ENCODE results near the gene SNAP91. TPM values are rescaled to one million over a fixed set of nuclear protein-coding genes. Genes with fewer than 3 reads are reported as not detected.
A peak's percentile ranks its signal among the peaks of the same experiment; 100 is the strongest.

The SNAP91 gene
- total RNA-seq, 1 experiment from 2014 or later = 0.95 TPM

DNA sequence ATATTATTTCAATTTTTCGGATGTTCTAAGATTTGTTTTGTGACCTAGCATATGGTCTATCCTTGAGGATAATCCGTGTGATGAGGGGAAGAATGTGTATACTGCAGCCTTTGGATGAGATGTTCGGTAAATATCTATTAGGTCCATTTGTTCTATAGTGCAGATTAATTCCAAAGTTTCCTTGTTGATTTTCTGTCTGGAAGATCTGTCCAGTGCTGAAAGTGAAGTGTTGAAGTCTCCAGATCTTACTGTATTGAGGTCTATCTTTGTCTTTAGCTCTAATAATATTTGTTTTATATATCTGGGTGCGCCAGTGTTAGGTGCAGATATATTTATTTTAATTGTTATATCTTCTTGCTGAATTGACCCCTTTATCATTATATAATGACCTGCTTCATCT is 32.2 kb upstream of the SNAP91 start:
- H3K4me1 ChIP-seq (ENCODE audit: control insufficient read depth, insufficient read depth, low read length) = no peaks in the 10 kb centered on the region
- H3K27me3 ChIP-seq (ENCODE audit: control insufficient read depth, insufficient read depth, low read length) = no peaks in the 10 kb centered on the region
- intact Hi-C loops (cut with micrococcal nuclease; ENCODE audit: unreplicated experiment) (no loop called here), in situ Hi-C loops (cut with HindIII; ENCODE audit: low pct_unique_long_range_greater_than_20kb, low sequenced_read_pairs) (no loop called here)
- ATAC-seq = no peak
- ChIA-PET CTCF (no interaction called here), POLR2A (no interaction called here)
- H3K9me3 ChIP-seq (ENCODE audit: control insufficient read depth, insufficient read depth, low read depth, low read length) = no peaks in the 10 kb centered on the region
- no peaks in the 10 kb centered on the region for H3K36me3 ChIP-seq (ENCODE audit: control insufficient read depth, insufficient read depth, low read length)
- no peak overlapping the region for H3K27ac ChIP-seq (ENCODE audit: low read length)
- no TSS peak for BruUV-seq (replicated peaks)
- no peak for DNase-seq (ENCODE audit: low read depth, low spot score)
- TF ChIP-seq, protein P1, sequence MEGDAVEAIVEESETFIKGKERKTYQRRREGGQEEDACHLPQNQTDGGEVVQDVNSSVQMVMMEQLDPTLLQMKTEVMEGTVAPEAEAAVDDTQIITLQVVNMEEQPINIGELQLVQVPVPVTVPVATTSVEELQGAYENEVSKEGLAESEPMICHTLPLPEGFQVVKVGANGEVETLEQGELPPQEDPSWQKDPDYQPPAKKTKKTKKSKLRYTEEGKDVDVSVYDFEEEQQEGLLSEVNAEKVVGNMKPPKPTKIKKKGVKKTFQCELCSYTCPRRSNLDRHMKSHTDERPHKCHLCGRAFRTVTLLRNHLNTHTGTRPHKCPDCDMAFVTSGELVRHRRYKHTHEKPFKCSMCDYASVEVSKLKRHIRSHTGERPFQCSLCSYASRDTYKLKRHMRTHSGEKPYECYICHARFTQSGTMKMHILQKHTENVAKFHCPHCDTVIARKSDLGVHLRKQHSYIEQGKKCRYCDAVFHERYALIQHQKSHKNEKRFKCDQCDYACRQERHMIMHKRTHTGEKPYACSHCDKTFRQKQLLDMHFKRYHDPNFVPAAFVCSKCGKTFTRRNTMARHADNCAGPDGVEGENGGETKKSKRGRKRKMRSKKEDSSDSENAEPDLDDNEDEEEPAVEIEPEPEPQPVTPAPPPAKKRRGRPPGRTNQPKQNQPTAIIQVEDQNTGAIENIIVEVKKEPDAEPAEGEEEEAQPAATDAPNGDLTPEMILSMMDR (IDR thresholded peaks at IDR 0.05) = no peak
- TF ChIP-seq, protein P2, sequence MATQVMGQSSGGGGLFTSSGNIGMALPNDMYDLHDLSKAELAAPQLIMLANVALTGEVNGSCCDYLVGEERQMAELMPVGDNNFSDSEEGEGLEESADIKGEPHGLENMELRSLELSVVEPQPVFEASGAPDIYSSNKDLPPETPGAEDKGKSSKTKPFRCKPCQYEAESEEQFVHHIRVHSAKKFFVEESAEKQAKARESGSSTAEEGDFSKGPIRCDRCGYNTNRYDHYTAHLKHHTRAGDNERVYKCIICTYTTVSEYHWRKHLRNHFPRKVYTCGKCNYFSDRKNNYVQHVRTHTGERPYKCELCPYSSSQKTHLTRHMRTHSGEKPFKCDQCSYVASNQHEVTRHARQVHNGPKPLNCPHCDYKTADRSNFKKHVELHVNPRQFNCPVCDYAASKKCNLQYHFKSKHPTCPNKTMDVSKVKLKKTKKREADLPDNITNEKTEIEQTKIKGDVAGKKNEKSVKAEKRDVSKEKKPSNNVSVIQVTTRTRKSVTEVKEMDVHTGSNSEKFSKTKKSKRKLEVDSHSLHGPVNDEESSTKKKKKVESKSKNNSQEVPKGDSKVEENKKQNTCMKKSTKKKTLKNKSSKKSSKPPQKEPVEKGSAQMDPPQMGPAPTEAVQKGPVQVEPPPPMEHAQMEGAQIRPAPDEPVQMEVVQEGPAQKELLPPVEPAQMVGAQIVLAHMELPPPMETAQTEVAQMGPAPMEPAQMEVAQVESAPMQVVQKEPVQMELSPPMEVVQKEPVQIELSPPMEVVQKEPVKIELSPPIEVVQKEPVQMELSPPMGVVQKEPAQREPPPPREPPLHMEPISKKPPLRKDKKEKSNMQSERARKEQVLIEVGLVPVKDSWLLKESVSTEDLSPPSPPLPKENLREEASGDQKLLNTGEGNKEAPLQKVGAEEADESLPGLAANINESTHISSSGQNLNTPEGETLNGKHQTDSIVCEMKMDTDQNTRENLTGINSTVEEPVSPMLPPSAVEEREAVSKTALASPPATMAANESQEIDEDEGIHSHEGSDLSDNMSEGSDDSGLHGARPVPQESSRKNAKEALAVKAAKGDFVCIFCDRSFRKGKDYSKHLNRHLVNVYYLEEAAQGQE (IDR thresholded peaks at IDR 0.05; ENCODE audit: insufficient read depth in 1 of 2, low read depth in 2 of 2, low read length in 1 of 2) = peak in 1 of 2 experiments; percentile 53; a peak in 2 of 4 replicates
- TF ChIP-seq SIN3A (IDR thresholded peaks at IDR 0.05; ENCODE audit: borderline replicate concordance, insufficient read depth, low read depth, low read length) (no peak), POLR2AphosphoS5 (IDR thresholded peaks at IDR 0.05; ENCODE audit: low read depth, low read length) (no peak), TCF7L2 (IDR thresholded peaks at IDR 0.05; ENCODE audit: low read depth, low read length) (no peak)
- no peak overlapping the region for H3K4me3 ChIP-seq (ENCODE audit: low read depth in 2 of 2, low read length in 2 of 2)

DNA sequence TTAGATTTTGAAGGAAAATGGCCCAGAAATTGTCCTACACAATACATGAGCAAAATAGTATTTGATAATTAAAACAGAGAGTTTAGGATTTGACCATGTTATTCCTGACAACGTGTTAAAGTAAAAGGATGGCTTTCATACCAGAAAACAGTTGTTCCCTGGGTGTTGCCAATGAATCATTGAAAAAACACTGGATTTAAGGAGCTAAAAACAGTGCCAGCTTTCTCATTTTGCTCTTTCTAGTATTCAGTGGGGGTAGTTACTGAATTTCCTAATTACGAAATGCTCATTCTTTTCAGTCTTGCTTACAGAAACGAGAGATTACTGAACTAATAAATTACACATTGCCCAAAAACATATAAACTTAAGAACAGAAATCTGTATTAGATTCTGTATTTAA is 26.6 kb upstream of the SNAP91 start:
- ChIA-PET POLR2A (no interaction called here), CTCF (no interaction called here)
- TF ChIP-seq SIN3A (IDR thresholded peaks at IDR 0.05; ENCODE audit: borderline replicate concordance, insufficient read depth, low read depth, low read length) (no peak), TCF7L2 (IDR thresholded peaks at IDR 0.05; ENCODE audit: low read depth, low read length) (no peak), POLR2AphosphoS5 (IDR thresholded peaks at IDR 0.05; ENCODE audit: low read depth, low read length) (no peak)
- TF ChIP-seq, protein P1 (IDR thresholded peaks at IDR 0.05) = no peak
- TF ChIP-seq, protein P2 (IDR thresholded peaks at IDR 0.05; ENCODE audit: insufficient read depth in 1 of 2, low read depth in 2 of 2, low read length in 1 of 2) = no peak
- no peak overlapping the region for H3K4me3 ChIP-seq (ENCODE audit: low read depth in 2 of 2, low read length in 2 of 2)
- no peaks in the 10 kb centered on the region for H3K27me3 ChIP-seq (ENCODE audit: control insufficient read depth, insufficient read depth, low read length)
- H3K9me3 ChIP-seq (ENCODE audit: control insufficient read depth, insufficient read depth, low read depth, low read length) = no peaks in the 10 kb centered on the region
- intact Hi-C loops (cut with micrococcal nuclease; ENCODE audit: unreplicated experiment) (no loop called here), in situ Hi-C loops (cut with HindIII; ENCODE audit: low pct_unique_long_range_greater_than_20kb, low sequenced_read_pairs) (no loop called here)
- no peak for DNase-seq (ENCODE audit: low read depth, low spot score)
- H3K36me3 ChIP-seq (ENCODE audit: control insufficient read depth, insufficient read depth, low read length) = no peaks in the 10 kb centered on the region
- H3K27ac ChIP-seq (ENCODE audit: low read length) = no peak overlapping the region
- no peak for ATAC-seq
- no peaks in the 10 kb centered on the region for H3K4me1 ChIP-seq (ENCODE audit: control insufficient read depth, insufficient read depth, low read length)
- no TSS peak for BruUV-seq (replicated peaks)

Data from Panc1 (cell line).